DMS114 treated with DMSO at 0.1 percent for 48 hours (cell line): ENCODE results near the gene SPESP1.

ENCODE experiments used
- DNase-seq: peaks from one replicate; lab custom pipeline; 2025; ENCODE audit not compliant: unreplicated experiment; lab: John Stamatoyannopoulos, UW

Gene SPESP1

DNA sequence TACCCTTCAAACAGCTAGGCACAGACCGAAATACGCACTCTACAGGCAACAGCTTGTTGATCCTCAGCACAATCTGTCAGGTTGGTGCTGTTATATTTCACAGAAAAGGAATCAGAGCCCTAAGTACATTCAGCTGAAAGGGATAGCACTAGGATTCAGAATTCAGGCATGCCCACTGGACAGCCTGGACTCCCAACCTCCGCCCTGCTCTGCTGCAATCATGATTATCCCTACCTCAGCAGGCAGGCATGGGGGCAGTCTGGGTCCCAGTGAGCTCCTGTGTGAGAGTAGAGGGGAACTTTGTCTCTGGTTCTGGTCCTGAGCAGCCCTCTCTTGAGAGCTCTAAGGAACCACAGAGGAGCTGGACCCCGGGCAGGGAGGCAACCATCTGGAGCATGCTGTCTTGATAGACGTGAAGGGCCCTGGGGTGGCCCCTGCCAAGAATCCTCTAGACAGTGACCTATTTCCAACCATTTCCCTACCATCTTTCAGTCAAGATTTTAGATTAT, 60.7 kb downstream of the SPESP1 start:
- no peak for DNase-seq

DNA sequence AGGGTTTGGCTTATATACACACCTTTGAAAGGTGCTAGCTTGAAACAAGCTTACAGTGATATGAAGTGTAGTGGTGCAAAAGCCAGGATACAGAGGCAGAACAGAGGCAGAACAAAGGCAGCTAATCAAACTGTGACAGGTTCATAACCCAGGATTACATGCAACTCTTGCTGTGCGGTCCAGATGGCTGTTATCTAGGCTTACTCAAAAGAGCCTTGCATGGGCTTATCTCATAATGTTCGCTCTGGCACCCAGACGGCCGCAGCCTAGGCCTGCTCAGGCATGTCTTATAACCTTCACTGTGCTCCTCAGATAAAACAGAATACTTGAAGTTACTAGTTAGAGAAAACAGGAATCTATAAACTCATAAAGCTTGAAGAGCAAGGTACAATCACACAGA, 61.4 kb downstream of the SPESP1 start:
- no peak for DNase-seq

DNA sequence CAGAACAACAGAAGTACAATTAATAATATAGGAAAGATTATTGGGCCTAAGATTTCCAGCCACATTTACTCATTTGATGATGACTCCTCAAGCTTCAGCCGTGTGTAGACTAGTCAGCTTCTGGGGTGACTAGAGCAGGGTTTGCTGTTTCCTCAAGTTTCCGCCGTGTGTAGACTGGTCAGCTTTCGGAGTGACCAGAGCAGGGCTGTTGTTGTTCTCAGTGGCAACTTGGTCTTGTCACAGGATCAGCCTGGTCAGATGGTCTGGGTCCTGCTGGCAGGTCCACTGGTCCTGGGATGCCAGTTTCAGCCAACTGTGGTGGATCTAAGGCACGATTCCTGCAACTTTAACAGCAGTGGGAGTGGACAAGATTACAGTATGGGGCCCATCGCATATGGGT, 62.4 kb downstream of the SPESP1 start:
- no peak for DNase-seq

DNA sequence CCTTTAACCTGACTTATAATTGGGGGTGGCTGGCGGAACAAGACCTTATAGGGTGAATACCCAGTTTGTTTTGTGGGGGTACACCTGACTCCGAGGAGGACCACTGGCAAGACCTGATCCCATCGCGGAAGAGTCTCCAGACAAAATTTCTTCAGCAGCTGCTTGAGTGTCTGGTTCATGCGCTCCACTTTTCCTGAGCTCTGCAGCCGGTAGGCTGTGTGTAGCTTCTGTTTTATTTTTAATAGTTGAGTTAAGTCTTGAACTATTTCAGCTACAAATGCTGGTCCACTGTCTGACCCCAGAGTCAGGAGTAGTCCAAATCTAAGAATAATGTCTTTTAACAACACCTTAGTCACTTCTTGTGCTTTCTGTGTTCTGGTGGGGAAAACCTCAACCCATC, 63.0 kb downstream of the SPESP1 start:
- DNase-seq = no peak

DNA sequence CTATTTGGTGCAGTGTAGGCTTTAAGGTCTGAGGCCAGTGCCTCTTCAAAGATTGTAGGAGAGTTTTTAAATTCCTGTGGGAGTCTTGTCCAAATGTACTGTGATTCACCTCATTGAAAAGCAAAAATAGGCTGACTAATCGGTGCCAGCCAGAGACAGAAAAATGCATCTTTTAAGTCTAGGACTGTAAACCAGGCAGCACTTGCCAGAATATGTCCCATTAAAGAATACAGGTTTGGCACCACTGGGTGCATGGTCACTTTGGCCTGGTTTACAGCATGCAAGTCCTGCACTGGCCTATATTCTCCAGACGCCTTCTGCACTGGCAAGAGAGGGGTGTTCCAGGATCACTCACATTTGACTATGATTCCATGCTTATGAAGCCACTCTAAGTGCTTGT, 63.8 kb downstream of the SPESP1 start:
- DNase-seq = no peak

DNA sequence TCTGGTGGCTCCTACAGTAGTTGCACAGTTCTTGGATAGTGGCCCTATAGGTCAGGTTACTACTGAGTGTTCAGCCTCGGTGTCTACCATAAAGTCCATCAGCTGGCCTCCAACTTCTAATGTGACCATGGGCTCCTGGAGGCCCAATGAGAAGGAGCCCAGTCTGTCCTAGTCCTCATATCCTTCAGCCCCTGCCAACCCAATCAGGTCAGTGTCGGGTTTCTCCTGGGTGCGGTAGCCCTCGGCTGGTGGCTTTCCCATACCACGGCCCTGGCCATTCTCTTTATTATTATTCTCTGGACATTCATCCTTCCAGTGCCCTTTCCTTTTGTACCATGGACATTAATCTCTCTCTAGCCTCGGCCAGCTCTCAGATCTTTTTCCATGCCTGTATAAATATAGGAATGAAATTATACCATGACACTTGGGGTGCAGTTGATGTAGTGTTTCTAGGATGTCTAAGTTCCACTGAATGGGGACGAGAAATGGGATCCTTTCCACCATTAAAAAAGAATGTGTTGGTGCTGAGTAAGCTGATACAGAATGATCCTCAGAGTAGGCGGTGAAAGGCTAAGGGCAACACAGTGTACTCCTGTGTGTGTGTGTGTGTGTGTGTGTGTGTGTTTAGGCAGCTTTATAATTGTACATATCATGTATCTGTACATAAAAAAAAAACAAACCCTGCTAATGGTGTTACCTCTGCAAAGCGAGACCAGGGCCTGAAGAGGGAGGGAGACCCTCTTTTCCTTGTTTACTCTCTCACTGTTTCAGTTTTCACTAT, 64.8 kb downstream of the SPESP1 start:
- DNase-seq = no peak
